Adipocyte (in vitro differentiated cells): ENCODE data around the gene COX5A.

Experiments
- DNase-seq: peaks from one replicate; pipeline ENCODE4 v3.0.0-alpha.2; 2015; ENCODE audit warnings: low read depth
- H3K27me3 ChIP-seq: replicated peaks from 2 replicates; pipeline ENCODE4 v1.7.0; 2013; ENCODE audit warnings: mild to moderate bottlenecking, low read length, moderate library complexity; ENCODE audit not compliant: control insufficient read depth, insufficient read depth
- H3K36me3 ChIP-seq: 2 replicates; pipeline ENCODE4 v1.7.0; 2013; ENCODE audit warnings: low read length, mild to moderate bottlenecking, moderate library complexity; ENCODE audit not compliant: control insufficient read depth, insufficient read depth, severe bottlenecking
- H3K4me1 ChIP-seq: 2 replicates; pipeline ENCODE4 v1.7.0; 2013; ENCODE audit warnings: mild to moderate bottlenecking, low read length, moderate library complexity; ENCODE audit not compliant: control insufficient read depth, insufficient read depth
- H3K4me3 ChIP-seq: 2 replicates; pipeline ENCODE4 v1.7.0; 2013; ENCODE audit warnings: mild to moderate bottlenecking, low read length, moderate library complexity
- H3K9ac ChIP-seq: 2 replicates; pipeline ENCODE4 v1.7.0; 2013; ENCODE audit warnings: mild to moderate bottlenecking, low read length, moderate library complexity
- H3K9me3 ChIP-seq: 2 replicates; pipeline ENCODE4 v1.7.0; 2013; ENCODE audit warnings: mild to moderate bottlenecking, low read length, moderate library complexity; ENCODE audit not compliant: control insufficient read depth

The COX5A gene

DNA sequence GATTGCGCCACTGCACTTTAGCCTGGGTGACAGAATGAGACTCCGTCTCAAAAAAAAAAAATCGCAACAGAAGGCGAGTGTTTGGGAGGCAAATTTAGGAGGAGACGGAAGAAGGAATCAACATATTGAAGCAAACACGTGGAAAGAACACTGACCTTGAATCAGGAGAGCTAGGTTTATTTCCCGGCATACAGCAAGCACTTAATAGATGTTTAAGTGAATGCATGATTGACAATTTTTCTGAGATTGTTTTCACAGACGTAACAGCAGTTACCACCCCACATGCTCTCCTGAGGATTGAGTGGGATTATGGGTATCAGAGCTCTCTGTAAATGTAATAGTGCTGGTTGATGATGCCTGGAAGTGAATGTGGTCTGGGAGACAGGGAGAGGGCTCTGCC lies 24.3 kb upstream of the COX5A start:
- no peaks in the 10 kb centered on the region for H3K9me3 ChIP-seq
- H3K4me1 ChIP-seq = peaks cover 13% of the 10 kb centered on the region
- DNase-seq = no peak
- H3K4me3 ChIP-seq = no peak overlapping the region
- peaks cover 18% of the 10 kb centered on the region for H3K27me3 ChIP-seq
- H3K36me3 ChIP-seq = no peaks in the 10 kb centered on the region
- H3K9ac ChIP-seq = no peak overlapping the region

GRCh38 chr15:74961616-74962015 lies 23.7 kb upstream of the COX5A start:
- H3K9me3 ChIP-seq = no peaks in the 10 kb centered on the region
- DNase-seq = no peak
- H3K9ac ChIP-seq = no peak overlapping the region
- peaks cover 14% of the 10 kb centered on the region for H3K4me1 ChIP-seq
- H3K36me3 ChIP-seq = no peaks in the 10 kb centered on the region
- no peak overlapping the region for H3K4me3 ChIP-seq
- H3K27me3 ChIP-seq = peaks cover 18% of the 10 kb centered on the region

- no peak overlapping the region for H3K4me3 ChIP-seq
- H3K27me3 ChIP-seq = peaks cover 18% of the 10 kb centered on the region
- no peaks in the 10 kb centered on the region for H3K36me3 ChIP-seq
- H3K9me3 ChIP-seq = no peaks in the 10 kb centered on the region
- H3K4me1 ChIP-seq = peaks cover 17% of the 10 kb centered on the region
- no peak overlapping the region for H3K9ac ChIP-seq
- DNase-seq = no peak
These were observed 23.2 kb upstream of the COX5A start for GRCh38 chr15:74960995-74961588.

GRCh38 chr15:74960286-74960685 lies 22.4 kb upstream of the COX5A start:
- Histone ChIP-seq H3K9ac (no peak overlapping the region), H3K36me3 (no peaks in the 10 kb centered on the region), H3K4me3 (no peak overlapping the region), H3K4me1 (peaks cover 25% of the 10 kb centered on the region), H3K9me3 (no peaks in the 10 kb centered on the region), H3K27me3 (peaks cover 18% of the 10 kb centered on the region)
- DNase-seq = no peak

- H3K9ac ChIP-seq = no peak overlapping the region
- H3K4me3 ChIP-seq = no peak overlapping the region
- peaks cover 18% of the 10 kb centered on the region for H3K27me3 ChIP-seq
- DNase-seq = no peak
- no peaks in the 10 kb centered on the region for H3K9me3 ChIP-seq
- H3K36me3 ChIP-seq = no peaks in the 10 kb centered on the region
- H3K4me1 ChIP-seq = peaks cover 31% of the 10 kb centered on the region
These were observed 21.7 kb upstream of the COX5A start for GRCh38 chr15:74959586-74959939.

- peaks cover 18% of the 10 kb centered on the region for H3K27me3 ChIP-seq
These were observed 21.2 kb upstream of the COX5A start for GRCh38 chr15:74958908-74959585.

GRCh38 chr15:74958320-74958907 lies 20.5 kb upstream of the COX5A start:
- peak overlapping the region; percentile 78 for H3K9ac ChIP-seq
- H3K4me3 ChIP-seq = peak overlapping the region; percentile 76
- DNase-seq = peak; percentile 46
- H3K9me3 ChIP-seq = no peaks in the 10 kb centered on the region
- H3K4me1 ChIP-seq = peaks cover 36% of the 10 kb centered on the region
- H3K36me3 ChIP-seq = no peaks in the 10 kb centered on the region
- H3K27me3 ChIP-seq = peaks cover 18% of the 10 kb centered on the region

More at GRCh38 chr15:74958908-74959585, 21.2 kb upstream of the COX5A start:
- no peaks in the 10 kb centered on the region for H3K9me3 ChIP-seq
- peak overlapping the region; percentile 78 for H3K9ac ChIP-seq
- peak overlapping the region; percentile 76 for H3K4me3 ChIP-seq
- DNase-seq = no peak
- no peaks in the 10 kb centered on the region for H3K36me3 ChIP-seq
- H3K4me1 ChIP-seq = peaks cover 35% of the 10 kb centered on the region

DNA sequence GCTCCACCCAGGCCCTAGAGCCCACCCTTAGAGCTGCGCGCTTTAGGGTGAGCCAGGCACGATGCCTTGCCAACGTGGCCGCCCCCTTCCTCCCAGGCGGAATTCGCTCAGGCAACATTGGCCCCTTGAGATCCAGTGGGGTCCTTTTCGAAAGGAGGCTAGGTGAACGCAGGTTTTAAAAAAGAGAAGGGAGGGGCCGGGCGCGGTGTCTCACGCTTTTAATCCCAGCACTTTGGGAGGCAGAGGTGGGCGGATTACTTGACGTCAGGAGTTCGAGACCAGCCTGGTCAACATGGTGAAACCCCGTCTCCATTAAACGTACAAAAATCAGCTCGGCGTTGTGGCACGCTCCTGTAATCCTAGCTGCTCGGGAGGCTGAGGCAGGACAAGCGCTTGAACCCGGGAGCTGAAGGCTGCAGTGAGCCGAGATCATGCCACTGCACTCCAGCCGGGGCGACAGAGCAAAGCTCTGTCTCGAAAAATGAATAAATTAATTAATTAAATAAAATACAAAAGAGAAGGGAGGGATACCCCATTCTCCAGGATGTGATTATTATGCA lies 19.7 kb upstream of the COX5A start:
- H3K4me1 ChIP-seq = peaks cover 36% of the 10 kb centered on the region
- no peaks in the 10 kb centered on the region for H3K9me3 ChIP-seq
- H3K4me3 ChIP-seq = peak overlapping the region; percentile 76
- peaks cover 18% of the 10 kb centered on the region for H3K27me3 ChIP-seq
- H3K36me3 ChIP-seq = no peaks in the 10 kb centered on the region
- no peak for DNase-seq
- peak overlapping the region; percentile 78 for H3K9ac ChIP-seq

- Histone ChIP-seq H3K27me3 (peaks cover 18% of the 10 kb centered on the region), H3K4me1 (peaks cover 36% of the 10 kb centered on the region), H3K9me3 (no peaks in the 10 kb centered on the region), H3K9ac (peak within 1 kb of the TSS; percentile 78), H3K4me3 (peak within 1 kb of the TSS; percentile 76), H3K36me3 (no peaks in the 10 kb centered on the region)
- peak; percentile 82 for DNase-seq
These were observed 19.0 kb upstream of the COX5A start, which contains the start of gene RPP25 for GRCh38 chr15:74956648-74957475. Gene RPP25, minus strand, starts transcription at chr15:74956772. Its CDS starts 189 bp downstream, at chr15:74956583.

DNA sequence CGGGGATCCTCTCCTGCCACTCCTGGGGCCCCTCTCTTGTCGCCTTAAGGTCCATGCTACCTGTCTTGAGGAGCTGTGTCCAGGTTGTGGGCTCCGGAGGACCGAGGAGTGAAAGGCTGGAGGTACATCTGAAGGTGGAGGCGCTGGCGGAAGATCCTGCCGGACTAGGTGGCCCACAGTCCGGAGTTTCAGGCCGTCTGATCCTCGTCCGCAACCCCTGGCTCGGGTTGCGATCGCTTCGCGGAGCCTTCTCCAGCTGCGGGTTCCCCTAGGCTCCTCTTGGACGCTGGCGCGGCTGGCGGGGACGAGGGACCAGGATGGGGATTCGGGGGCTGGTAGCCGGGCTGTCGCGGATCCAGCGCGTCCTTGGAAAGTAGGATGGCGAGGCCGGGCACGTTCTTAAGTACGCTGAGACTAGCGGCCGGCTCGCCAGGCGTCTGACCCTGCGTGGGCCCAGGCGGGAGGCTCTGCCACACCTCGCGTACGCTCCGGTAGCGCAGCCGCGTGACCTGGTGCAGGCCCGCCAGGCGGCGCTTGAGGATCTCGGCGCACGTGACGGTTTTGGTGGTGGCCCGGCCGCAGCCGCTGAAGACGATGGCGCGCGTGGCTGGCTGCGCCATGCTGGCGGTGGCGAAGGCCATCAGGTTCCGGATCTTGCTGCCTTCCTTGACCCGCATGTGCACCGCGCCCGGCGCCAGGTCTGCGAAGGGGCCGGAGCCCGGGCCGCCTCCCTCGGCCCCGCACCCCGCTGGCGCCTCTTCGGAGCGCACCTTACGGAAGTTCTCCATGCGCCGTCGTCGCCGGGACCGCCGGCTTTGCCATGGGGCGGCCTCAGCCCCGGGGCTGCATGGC lies 18.1 kb upstream of the COX5A start:
- peaks cover 18% of the 10 kb centered on the region for H3K27me3 ChIP-seq
- H3K4me1 ChIP-seq = peaks cover 36% of the 10 kb centered on the region
- peak overlapping the region; percentile 76 for H3K4me3 ChIP-seq
- no peaks in the 10 kb centered on the region for H3K9me3 ChIP-seq
- H3K36me3 ChIP-seq = no peaks in the 10 kb centered on the region
- peak overlapping the region; percentile 78 for H3K9ac ChIP-seq
- DNase-seq = peak; percentile 52
